GM21619 (cell line): ENCODE measurements around the gene ZKSCAN4.

ENCODE experiments used
- ATAC-seq: cut with Tn5 transposase; IDR thresholded peaks from one replicate; pipeline ENCODE4 v1.9.1; 2021; ENCODE audit not compliant: unreplicated experiment

The ZKSCAN4 gene

DNA sequence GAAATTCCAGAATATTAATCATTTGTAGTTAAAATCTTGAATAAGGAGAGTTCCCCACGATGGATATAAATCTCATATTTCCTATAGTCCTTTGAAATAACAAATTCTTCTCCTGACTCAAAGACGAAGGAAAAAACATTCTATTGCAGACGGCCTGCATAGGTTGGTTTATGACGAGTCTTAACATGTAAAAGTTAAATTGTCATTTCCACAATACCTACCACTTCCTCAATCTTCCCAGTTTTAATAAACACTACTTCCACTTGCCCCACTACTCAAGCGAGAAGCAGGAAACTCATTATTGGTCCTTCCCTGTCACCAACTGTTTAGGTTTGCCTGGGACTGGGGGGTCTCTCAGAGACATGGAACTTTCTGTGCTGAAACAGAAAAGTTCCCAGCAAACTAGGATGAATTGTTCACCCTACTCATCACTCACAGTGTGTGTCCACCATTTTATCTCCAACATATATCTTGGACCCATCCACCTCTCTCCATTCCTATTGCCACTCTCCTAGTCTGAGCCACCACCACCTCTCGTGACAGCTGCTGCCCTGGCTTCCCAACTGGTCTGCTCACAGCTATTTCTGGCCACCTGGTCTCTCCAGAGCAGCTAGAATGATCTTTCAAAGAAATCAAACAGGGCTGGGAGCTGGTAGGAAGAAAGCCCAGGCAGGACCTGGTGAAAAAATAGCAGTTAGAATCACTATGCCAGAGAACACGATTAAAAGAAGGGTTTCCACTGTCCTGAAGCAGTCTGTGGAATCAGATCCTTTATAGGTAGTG is 42.1 kb downstream of the ZKSCAN4 start:
- ATAC-seq = no peak

- no peak for ATAC-seq
Observed at GRCh38 chr6:28208111-28208659, 43.9 kb downstream of the ZKSCAN4 start.

DNA sequence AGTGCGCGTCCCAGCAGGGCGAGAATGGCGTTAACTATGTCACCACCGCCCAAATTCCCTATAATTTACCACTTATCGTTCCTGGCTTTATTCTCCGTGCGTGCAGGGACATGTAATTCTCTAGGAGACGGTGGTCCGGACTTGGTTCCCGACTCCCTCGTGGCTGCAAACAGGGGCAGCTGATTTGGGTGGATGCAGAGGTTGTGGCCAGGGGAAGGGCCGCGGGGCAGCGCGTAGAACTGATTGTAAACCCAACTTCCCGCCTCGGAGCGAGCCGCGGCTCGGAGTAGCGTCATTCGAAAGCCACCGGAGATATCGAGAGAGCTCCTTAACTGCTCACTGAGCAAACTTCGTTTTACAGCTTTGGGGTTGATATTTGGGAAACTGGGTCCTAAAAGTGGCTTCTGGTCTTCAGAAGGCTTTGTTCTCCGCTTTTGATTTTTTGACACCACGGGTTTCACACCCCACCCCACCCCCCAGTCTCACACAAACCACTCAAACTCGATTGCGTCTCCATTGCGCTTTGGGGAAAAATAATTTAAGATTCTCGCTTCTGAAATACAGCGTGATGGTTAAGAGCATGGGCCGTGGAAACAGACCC is 44.5 kb downstream of the ZKSCAN4 start:
- no peak for ATAC-seq

GRCh38 chr6:28206928-28207509 is 45.0 kb downstream of the ZKSCAN4 start:
- no peak for ATAC-seq

DNA sequence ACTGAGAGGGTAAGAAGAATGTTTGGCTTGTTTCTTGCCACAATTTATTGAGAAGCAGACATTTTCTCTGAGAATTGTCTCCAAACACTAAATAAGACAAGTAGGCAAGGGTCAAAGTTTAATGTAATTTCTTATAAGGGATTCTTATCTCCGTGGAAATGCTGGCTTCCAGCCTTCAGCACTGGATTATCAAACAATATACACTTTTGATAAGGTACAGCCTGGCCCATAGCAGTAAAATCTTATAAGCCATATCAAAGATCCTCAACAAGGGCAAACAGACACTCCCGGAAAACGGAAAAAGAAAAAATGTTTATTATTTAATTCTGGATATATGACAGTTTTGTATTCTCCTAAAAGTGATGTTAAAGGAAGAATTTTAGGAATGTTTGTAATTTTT is 45.5 kb downstream of the ZKSCAN4 start:
- ATAC-seq = no peak

GRCh38 chr6:28205879-28206278 is 46.2 kb downstream of the ZKSCAN4 start:
- no peak for ATAC-seq

DNA sequence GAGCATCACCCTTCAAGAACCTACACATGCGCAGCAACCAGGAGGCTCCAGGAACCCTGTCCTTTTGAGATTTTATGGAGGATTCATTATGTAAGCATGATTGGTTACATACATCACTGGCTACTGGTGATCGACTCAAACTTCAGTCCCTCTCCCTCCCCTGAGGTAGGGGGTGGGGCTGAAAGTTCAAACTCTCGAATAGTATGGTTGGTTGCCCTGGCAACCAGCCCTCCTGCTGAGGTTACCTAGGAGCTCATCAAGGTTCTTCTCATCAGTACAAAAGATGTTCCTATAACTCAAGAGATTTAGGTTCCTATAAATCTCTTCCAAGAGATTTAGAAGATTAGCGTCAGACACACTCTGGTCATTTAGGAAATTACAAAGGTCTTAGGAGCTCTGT is 48.9 kb downstream of the ZKSCAN4 start:
- ATAC-seq = no peak

GRCh38 chr6:28200020-28200419 is 52.0 kb downstream of the ZKSCAN4 start:
- ATAC-seq = no peak
